BJ (cell line): ENCODE results near the gene PTGDS. TPM values are rescaled to one million over a fixed set of nuclear protein-coding genes. Genes with fewer than 3 reads are reported as not detected.

Experiments used
- CTCF ChIA-PET: fragments of 350-600 bp; formaldehyde crosslinking; extraction: SDS; loops from one replicate; lab custom pipeline; 2021; ENCODE audit warnings: antibody characterized with exemption, inconsistent platforms; lab: Yijun Ruan, JAX
- POLR2A ChIA-PET: fragments of 300-600 bp; sonication (Branson Sonifier 250); formaldehyde crosslinking; extraction: SDS; loops from one replicate; lab custom pipeline; 2021; ENCODE audit warnings: antibody characterized with exemption; lab: Charles Lee
- DNase-seq: peaks from one replicate; pipeline ENCODE4 v3.0.0-alpha.2; 2011; ENCODE audit warnings: low read depth
- H3K27me3 ChIP-seq: 2 replicates; pipeline ENCODE4 v1.6.0; 2011; ENCODE audit warnings: low read length; ENCODE audit not compliant: control insufficient read depth, insufficient read depth
- H3K36me3 ChIP-seq: 2 replicates; pipeline ENCODE4 v1.5.1; 2011; ENCODE audit warnings: low read length; ENCODE audit not compliant: control insufficient read depth, insufficient read depth
- H3K4me3 ChIP-seq: 2 replicates; pipeline ENCODE4 v1.5.1; 2011; ENCODE audit warnings: low read depth, mild to moderate bottlenecking, control low read depth, low read length
- polyA plus RNA-seq: library from polyadenylated mRNA; depleted of rRNA; stranded (reverse); fragments of >200 nt; gene quantifications from 2 replicates; pipeline ENCODE4 v1.2.3, GENCODE V29; 2011
- TF ChIP-seq, protein P1 (sequence below): IDR thresholded peaks from 2 replicates; pipeline ENCODE4 v1.5.1; 2011; ENCODE audit warnings: low read depth, mild to moderate bottlenecking, control low read depth, inconsistent platforms, low read length, moderate library complexity; ENCODE audit not compliant: insufficient read depth

The PTGDS gene
- polyA plus RNA-seq, 1 experiment, result 0.58 TPM

DNA sequence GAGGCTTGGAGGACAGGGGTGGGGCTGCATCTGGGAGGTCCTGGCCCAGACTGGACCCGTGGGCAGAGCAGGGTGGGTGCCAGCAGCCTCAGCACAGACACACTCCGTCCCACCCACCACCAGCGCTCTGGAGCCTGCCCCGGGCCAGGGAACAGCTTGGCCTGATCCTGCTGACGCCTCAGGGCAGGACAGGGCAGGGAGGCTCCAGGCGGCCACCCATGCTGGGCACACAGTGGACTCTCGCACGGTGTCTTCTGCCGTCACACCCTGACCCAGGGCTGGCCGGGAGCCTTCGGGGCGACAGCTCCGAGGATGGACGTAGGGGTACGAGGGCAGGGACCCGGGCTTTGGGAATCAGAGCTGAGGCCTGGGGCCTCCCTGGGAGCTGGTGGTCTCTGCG lies 8.2 kb upstream of the PTGDS start:
- DNase-seq, result no peak
- TF ChIP-seq, protein P1, sequence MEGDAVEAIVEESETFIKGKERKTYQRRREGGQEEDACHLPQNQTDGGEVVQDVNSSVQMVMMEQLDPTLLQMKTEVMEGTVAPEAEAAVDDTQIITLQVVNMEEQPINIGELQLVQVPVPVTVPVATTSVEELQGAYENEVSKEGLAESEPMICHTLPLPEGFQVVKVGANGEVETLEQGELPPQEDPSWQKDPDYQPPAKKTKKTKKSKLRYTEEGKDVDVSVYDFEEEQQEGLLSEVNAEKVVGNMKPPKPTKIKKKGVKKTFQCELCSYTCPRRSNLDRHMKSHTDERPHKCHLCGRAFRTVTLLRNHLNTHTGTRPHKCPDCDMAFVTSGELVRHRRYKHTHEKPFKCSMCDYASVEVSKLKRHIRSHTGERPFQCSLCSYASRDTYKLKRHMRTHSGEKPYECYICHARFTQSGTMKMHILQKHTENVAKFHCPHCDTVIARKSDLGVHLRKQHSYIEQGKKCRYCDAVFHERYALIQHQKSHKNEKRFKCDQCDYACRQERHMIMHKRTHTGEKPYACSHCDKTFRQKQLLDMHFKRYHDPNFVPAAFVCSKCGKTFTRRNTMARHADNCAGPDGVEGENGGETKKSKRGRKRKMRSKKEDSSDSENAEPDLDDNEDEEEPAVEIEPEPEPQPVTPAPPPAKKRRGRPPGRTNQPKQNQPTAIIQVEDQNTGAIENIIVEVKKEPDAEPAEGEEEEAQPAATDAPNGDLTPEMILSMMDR, result no peak
- H3K36me3 ChIP-seq, result no peaks in the 10 kb centered on the region
- ChIA-PET POLR2A (no interaction called here), CTCF (interaction anchor here (0.7 to 1.8 kb wide), 3 partner anchors 21 to 66 kb away, joined by 3 to 6 read pairs (median 3); partner anchors contain the start of gene ABCA2)
- no peak overlapping the region for H3K4me3 ChIP-seq
- H3K27me3 ChIP-seq, result no peaks in the 10 kb centered on the region; the same call in 1 of the 2 replicates

DNA sequence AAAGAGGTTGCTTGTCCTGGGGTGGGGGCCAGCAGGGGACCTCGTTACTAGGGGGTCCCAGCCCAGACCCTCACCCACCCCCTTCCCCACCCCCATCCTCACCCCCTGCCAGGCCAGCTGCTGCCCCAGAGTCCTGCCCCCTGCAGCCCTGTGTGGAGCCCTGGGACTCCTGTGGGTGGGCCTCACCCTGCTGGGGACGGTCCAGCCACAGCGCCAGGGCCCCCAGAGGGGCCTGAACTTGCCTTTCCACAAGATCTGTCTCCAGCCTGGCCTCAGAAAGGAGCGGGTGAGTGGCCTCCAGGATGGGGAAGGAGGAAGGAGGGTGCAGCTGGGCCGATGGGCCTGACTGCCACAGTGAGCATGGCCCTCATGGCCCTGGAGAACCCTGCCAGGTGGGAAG lies 7.5 kb upstream of the PTGDS start:
- ChIA-PET CTCF (interaction anchor here (0.8 to 1.1 kb wide), 2 partner anchors 22 kb away, joined by 3 to 4 read pairs; no protein-coding TSS in a partner anchor), POLR2A (no interaction called here)
- no peak for DNase-seq
- Histone ChIP-seq H3K4me3 (no peak overlapping the region), H3K36me3 (no peaks in the 10 kb centered on the region), H3K27me3 (no peaks in the 10 kb centered on the region; the same call in 1 of the 2 replicates)
- TF ChIP-seq, protein P1, result no peak

DNA sequence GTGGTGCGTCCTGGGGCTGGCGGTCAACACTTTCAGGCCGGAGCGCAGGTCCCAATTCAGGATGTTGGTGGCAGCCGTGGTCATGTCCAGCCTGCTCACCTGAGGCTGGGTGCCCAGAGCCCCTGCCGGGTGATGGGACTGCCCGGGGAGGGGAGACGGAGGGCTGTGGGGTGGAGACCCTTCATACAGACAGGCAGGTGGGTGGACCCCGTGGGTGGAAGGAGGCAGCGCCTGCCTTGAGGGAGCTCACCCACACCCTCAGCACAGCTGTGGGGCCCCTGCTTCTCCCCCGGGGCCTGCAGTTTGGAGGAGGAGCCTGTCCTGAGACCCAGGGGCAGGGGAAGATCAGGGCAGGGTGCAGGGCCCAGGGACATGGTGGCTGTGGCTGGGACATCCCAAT lies 6.9 kb upstream of the PTGDS start:
- ChIA-PET CTCF (interaction anchor here (0.8 to 1.0 kb wide), 2 partner anchors 22 to 182 kb away, joined by 3 to 4 read pairs; no protein-coding TSS in a partner anchor), POLR2A (no interaction called here)
- Histone ChIP-seq H3K36me3 (no peaks in the 10 kb centered on the region), H3K27me3 (no peaks in the 10 kb centered on the region; the same call in 1 of the 2 replicates), H3K4me3 (no peak overlapping the region)
- TF ChIP-seq, protein P1, result no peak
- no peak for DNase-seq

DNA sequence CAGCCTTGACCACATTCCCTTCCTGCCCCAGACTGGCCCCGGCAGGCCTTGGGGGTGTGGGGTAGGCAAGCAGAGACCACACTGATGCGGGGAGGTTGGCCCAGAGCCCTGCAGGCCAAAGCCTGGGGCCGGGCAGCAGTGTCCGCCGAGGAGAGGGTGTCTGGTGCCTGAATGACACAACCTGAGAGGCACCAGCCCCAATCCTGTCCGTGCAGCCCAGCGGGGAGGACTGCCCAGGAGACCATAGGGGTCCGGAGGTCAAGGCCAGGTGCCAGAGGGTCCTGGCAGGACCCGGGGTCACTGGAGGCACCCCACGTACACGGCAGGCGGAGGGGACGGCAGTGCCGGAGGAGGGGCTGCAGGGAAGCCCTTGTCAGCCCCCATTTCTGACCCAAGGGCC lies 5.6 kb upstream of the PTGDS start:
- no peak for DNase-seq
- TF ChIP-seq, protein P1, result no peak
- no peak overlapping the region for H3K4me3 ChIP-seq
- ChIA-PET POLR2A (no interaction called here), CTCF (no interaction called here)
- no peaks in the 10 kb centered on the region for H3K36me3 ChIP-seq
- H3K27me3 ChIP-seq, result no peaks in the 10 kb centered on the region

DNA sequence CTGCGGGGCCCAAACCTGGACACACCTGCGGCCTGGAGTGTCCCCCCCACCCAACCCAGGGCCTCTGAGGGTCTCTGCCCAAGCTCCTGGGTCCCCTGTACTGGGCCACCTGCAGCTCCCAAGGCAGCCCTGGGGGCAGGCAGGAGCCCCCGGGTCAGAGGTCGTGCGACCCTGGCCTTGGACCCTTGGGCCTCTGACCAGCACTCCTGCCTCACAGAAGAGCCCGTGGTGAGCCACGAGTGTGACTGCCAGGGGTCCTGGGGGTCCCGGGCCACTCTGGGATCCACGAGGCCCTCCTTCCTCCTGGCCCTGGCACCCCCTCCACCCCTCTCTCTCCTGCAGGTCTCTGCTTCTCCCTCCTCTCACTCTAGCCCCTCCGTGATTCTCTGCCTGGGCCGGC lies 5.0 kb upstream of the PTGDS start:
- H3K4me3 ChIP-seq, result no peak overlapping the region
- ChIA-PET CTCF (interaction anchor here (1.1 kb wide), 1 partner anchor 25 kb away, joined by 4 read pairs; no protein-coding TSS in a partner anchor), POLR2A (no interaction called here)
- no peaks in the 10 kb centered on the region for H3K36me3 ChIP-seq
- DNase-seq, result no peak
- H3K27me3 ChIP-seq, result no peaks in the 10 kb centered on the region
- TF ChIP-seq, protein P1, result no peak
